Keratinocyte (primary cell): ENCODE data around the gene ENPP6.

ENCODE experiments used
- EZH2 ChIP-seq: IDR thresholded peaks from one replicate; pipeline ENCODE4 v1.6.1; 2012; ENCODE audit warnings: inconsistent platforms, mild to moderate bottlenecking, low read length, moderate library complexity
- TF ChIP-seq, protein P1 (sequence below), 3 experiments: IDR thresholded peaks in 1 of 3; conservative IDR thresholded peaks in 1 of 3; optimal IDR thresholded peaks in 1 of 3; 2 replicates in 2 of 3; 3 replicates in 1 of 3; pipeline versions ENCODE3 to v1.5.1; 2011; ENCODE audit warnings: low read length in 3 of 3, mild to moderate bottlenecking in 3 of 3, moderate library complexity in 2 of 3, control low read depth in 1 of 3, inconsistent platforms in 1 of 3; ENCODE audit not compliant: insufficient read depth in 2 of 3; ENCODE audit errors: extremely low read depth in 1 of 3

DNA sequence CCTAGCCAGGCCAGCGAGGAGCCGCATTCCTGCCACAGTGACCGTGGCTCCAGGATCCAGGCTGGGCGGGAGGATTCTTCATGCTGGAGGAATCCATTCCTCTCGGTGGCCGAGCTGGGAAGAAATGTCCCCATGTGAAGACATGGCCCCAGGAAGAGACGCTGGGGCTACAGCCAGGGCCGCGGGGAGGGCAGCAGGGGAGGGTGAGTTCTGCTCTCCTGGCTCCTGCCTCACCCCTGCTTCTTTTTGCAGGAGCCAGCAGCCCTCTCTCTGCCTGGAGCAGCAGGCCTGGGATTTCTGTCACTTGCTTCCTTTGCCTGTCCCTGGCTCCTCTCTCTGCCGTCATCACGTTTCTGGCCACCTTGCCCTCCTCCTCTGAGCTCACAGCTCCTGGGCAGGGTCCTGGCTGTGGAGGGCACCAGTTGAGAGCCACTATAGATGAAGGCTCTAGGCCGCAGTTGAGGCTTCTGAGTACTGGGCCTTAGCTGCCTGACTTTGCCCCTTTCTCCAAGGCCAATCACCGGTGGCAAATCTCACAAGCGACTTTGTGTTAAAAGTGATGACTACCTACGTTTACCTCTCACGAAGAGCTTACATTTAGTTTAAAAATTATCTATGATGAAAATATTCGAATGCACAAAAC is 48.3 kb downstream of the ENPP6 start:
- no peak for TF ChIP-seq EZH2
- TF ChIP-seq, protein P1, sequence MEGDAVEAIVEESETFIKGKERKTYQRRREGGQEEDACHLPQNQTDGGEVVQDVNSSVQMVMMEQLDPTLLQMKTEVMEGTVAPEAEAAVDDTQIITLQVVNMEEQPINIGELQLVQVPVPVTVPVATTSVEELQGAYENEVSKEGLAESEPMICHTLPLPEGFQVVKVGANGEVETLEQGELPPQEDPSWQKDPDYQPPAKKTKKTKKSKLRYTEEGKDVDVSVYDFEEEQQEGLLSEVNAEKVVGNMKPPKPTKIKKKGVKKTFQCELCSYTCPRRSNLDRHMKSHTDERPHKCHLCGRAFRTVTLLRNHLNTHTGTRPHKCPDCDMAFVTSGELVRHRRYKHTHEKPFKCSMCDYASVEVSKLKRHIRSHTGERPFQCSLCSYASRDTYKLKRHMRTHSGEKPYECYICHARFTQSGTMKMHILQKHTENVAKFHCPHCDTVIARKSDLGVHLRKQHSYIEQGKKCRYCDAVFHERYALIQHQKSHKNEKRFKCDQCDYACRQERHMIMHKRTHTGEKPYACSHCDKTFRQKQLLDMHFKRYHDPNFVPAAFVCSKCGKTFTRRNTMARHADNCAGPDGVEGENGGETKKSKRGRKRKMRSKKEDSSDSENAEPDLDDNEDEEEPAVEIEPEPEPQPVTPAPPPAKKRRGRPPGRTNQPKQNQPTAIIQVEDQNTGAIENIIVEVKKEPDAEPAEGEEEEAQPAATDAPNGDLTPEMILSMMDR (optimal IDR thresholded peaks at IDR 0.05 in 1 of 3, IDR thresholded peaks at IDR 0.05 in 1 of 3, conservative IDR thresholded peaks at IDR 0.05 in 1 of 3; ENCODE audit: extremely low read depth in 1 of 3, insufficient read depth in 2 of 3, low read length in 3 of 3): no peak
